PFSK-1 (cell line): ENCODE measurements around the gene DNAH12.

Experiments
- POLR2AphosphoS5 ChIP-seq: IDR thresholded peaks from 2 replicates; pipeline ENCODE4 v1.6.1; 2012; ENCODE audit warnings: low read depth, mild to moderate bottlenecking, control low read depth, low read length, moderate library complexity
- TAF1 ChIP-seq: IDR thresholded peaks from 2 replicates; pipeline ENCODE4 v1.6.1; 2012; ENCODE audit warnings: low read length, control low read depth, borderline replicate concordance; ENCODE audit not compliant: insufficient read depth
- TF ChIP-seq, protein P1 (sequence below), 2 experiments: IDR thresholded peaks; 2 replicates each; pipeline versions ENCODE4 v1.6.1 to v1.8.0; 2011 to 2012; ENCODE audit warnings: low read depth in 2 of 2, low read length in 2 of 2, control low read depth in 1 of 2, inconsistent platforms in 1 of 2, mild to moderate bottlenecking in 1 of 2, moderate library complexity in 1 of 2; ENCODE audit not compliant: insufficient read depth in 1 of 2

DNA sequence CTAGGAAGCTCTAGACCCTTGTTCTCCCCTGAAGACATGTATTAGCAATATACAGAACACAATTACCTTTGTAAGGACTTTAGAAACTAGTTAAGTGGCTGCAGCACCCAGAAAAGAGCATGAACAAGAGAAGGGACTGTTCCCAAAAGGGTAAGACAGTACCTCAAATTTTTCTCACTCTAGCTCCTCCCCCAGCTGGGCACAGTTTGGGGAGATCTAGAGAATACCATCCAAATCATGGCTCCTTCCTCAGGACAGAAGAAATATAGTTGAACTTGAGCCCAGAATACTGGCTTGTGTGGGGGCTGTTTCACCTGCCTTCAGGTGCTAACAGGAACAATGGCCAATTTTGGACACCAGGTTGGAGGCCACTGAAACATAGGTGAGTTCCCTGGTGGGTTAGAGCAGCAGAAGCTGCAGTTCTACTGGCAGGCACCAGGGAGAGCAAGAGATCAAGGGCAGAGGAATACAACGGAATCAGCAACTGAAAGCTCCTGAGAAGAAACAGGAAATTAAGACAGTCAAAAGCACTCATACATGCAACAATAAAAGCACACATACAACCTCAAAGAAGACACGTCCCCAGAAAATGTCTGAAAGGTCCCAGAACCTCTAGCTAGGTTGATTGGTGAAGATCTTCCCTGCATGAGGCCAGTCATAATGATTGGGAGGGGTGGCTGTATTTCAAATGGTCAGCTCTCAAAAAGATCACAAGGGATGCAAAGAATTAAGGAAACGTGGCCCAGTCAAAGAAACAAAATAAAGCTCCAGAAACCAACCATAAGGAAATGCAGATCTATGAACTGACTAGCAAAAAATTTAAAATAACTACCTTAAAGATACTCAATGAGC is 146.7 kb downstream of the DNAH12 start:
- TF ChIP-seq, protein P1, sequence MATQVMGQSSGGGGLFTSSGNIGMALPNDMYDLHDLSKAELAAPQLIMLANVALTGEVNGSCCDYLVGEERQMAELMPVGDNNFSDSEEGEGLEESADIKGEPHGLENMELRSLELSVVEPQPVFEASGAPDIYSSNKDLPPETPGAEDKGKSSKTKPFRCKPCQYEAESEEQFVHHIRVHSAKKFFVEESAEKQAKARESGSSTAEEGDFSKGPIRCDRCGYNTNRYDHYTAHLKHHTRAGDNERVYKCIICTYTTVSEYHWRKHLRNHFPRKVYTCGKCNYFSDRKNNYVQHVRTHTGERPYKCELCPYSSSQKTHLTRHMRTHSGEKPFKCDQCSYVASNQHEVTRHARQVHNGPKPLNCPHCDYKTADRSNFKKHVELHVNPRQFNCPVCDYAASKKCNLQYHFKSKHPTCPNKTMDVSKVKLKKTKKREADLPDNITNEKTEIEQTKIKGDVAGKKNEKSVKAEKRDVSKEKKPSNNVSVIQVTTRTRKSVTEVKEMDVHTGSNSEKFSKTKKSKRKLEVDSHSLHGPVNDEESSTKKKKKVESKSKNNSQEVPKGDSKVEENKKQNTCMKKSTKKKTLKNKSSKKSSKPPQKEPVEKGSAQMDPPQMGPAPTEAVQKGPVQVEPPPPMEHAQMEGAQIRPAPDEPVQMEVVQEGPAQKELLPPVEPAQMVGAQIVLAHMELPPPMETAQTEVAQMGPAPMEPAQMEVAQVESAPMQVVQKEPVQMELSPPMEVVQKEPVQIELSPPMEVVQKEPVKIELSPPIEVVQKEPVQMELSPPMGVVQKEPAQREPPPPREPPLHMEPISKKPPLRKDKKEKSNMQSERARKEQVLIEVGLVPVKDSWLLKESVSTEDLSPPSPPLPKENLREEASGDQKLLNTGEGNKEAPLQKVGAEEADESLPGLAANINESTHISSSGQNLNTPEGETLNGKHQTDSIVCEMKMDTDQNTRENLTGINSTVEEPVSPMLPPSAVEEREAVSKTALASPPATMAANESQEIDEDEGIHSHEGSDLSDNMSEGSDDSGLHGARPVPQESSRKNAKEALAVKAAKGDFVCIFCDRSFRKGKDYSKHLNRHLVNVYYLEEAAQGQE (IDR thresholded peaks at IDR 0.05; ENCODE audit: insufficient read depth in 1 of 2, low read depth in 2 of 2, low read length in 2 of 2): no peak
- TF ChIP-seq POLR2AphosphoS5 (no peak), TAF1 (no peak)
